Measurements from ENCODE around the gene FBXL14. TPM values are rescaled to one million over a fixed set of nuclear protein-coding genes. Genes with fewer than 3 reads are reported as not detected.
A peak's percentile ranks its signal among the peaks of the same experiment; 100 is the strongest.

The FBXL14 gene
- total and polyA plus RNA-seq, 4 donors, result 4.4 to 23.0 (median 13.1) TPM

- peak overlapping the region in 1 of 2 donors; percentile 54 for H3K9ac ChIP-seq (ENCODE audit: insufficient read depth in 1 of 2, low read length in 2 of 2)
- H3K4me3 ChIP-seq, result no peak overlapping the region
- 19 to 34% methylated on average over 3 of the region's 3 CpGs for WGBS, 2 donors
- TF ChIP-seq, protein P1, sequence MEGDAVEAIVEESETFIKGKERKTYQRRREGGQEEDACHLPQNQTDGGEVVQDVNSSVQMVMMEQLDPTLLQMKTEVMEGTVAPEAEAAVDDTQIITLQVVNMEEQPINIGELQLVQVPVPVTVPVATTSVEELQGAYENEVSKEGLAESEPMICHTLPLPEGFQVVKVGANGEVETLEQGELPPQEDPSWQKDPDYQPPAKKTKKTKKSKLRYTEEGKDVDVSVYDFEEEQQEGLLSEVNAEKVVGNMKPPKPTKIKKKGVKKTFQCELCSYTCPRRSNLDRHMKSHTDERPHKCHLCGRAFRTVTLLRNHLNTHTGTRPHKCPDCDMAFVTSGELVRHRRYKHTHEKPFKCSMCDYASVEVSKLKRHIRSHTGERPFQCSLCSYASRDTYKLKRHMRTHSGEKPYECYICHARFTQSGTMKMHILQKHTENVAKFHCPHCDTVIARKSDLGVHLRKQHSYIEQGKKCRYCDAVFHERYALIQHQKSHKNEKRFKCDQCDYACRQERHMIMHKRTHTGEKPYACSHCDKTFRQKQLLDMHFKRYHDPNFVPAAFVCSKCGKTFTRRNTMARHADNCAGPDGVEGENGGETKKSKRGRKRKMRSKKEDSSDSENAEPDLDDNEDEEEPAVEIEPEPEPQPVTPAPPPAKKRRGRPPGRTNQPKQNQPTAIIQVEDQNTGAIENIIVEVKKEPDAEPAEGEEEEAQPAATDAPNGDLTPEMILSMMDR (IDR thresholded peaks at IDR 0.05; ENCODE audit: control extremely low read depth, extremely low read depth), result no peak
- no peak overlapping the region for H3K27ac ChIP-seq (ENCODE audit: low read depth in 1 of 2, low read length in 1 of 2)
- H3K27me3 ChIP-seq (ENCODE audit: control insufficient read depth in 3 of 3, insufficient read depth in 3 of 3, low read length in 2 of 3), result no peaks in the 10 kb centered on the region
- peaks cover 0 to 5% (median 2%) of the 10 kb centered on the region in 4 donors for H3K36me3 ChIP-seq (ENCODE audit: control insufficient read depth in 4 of 4, insufficient read depth in 4 of 4, low read length in 4 of 4)
- DNase-seq (no peak), ATAC-seq (ENCODE audit: insufficient read depth, low FRiP score) (no peak)
- peaks cover 6 to 54% (median 25%) of the 10 kb centered on the region in 5 donors for H3K4me1 ChIP-seq (ENCODE audit: control insufficient read depth in 5 of 5, insufficient read depth in 5 of 5, low read length in 5 of 5)
- no peaks in the 10 kb centered on the region for H3K9me3 ChIP-seq (ENCODE audit: control insufficient read depth in 4 of 4, insufficient read depth in 3 of 4, low read length in 3 of 4)
These were observed 3.3 kb downstream of the FBXL14 start for GRCh38 chr12:1591034-1591433.

GRCh38 chr12:1590221-1590979, 4.0 kb downstream of the FBXL14 start:
- H3K4me1 ChIP-seq (ENCODE audit: control insufficient read depth in 5 of 5, insufficient read depth in 5 of 5, low read length in 5 of 5), result peaks cover 6 to 51% (median 25%) of the 10 kb centered on the region in 5 donors
- peak overlapping the region in 1 of 2 donors; percentile 65 for H3K9ac ChIP-seq (ENCODE audit: insufficient read depth in 1 of 2, low read length in 2 of 2)
- DNase-seq (peak; percentile 55 to 75 (median 73)), ATAC-seq (ENCODE audit: insufficient read depth, low FRiP score) (no peak)
- H3K36me3 ChIP-seq (ENCODE audit: control insufficient read depth in 4 of 4, insufficient read depth in 4 of 4, low read length in 4 of 4), result peaks cover 0 to 5% (median 2%) of the 10 kb centered on the region in 4 donors
- no peaks in the 10 kb centered on the region for H3K9me3 ChIP-seq (ENCODE audit: control insufficient read depth in 4 of 4, insufficient read depth in 3 of 4, low read length in 3 of 4)
- H3K4me3 ChIP-seq, result peak overlapping the region; percentile 1
- WGBS, 2 donors, result 38 to 73% methylated on average over 12 of the region's 12 CpGs
- TF ChIP-seq, protein P1 (IDR thresholded peaks at IDR 0.05; ENCODE audit: control extremely low read depth, extremely low read depth), result no peak
- H3K27ac ChIP-seq (ENCODE audit: low read depth in 1 of 2, low read length in 1 of 2), result peak overlapping the region in 1 of 2 donors; percentile 42
- H3K27me3 ChIP-seq (ENCODE audit: control insufficient read depth in 3 of 3, insufficient read depth in 3 of 3, low read length in 2 of 3), result no peaks in the 10 kb centered on the region

GRCh38 chr12:1588575-1588947, 5.8 kb downstream of the FBXL14 start:
- no peak overlapping the region for H3K27ac ChIP-seq (ENCODE audit: low read depth in 1 of 2, low read length in 1 of 2)
- DNase-seq (no peak), ATAC-seq (ENCODE audit: insufficient read depth, low FRiP score) (no peak)
- WGBS, 2 donors, result 62 to 63% methylated on average over 3 of the region's 3 CpGs
- no peak overlapping the region for H3K9ac ChIP-seq (ENCODE audit: insufficient read depth in 1 of 2, low read length in 2 of 2)
- H3K4me3 ChIP-seq, result no peak overlapping the region
- TF ChIP-seq, protein P1 (IDR thresholded peaks at IDR 0.05; ENCODE audit: control extremely low read depth, extremely low read depth), result no peak
- peaks cover 0 to 6% (median 3%) of the 10 kb centered on the region in 4 donors for H3K36me3 ChIP-seq (ENCODE audit: control insufficient read depth in 4 of 4, insufficient read depth in 4 of 4, low read length in 4 of 4)
- peaks cover 6 to 43% (median 25%) of the 10 kb centered on the region in 5 donors for H3K4me1 ChIP-seq (ENCODE audit: control insufficient read depth in 5 of 5, insufficient read depth in 5 of 5, low read length in 5 of 5)
- H3K27me3 ChIP-seq (ENCODE audit: control insufficient read depth in 3 of 3, insufficient read depth in 3 of 3, low read length in 2 of 3), result no peaks in the 10 kb centered on the region
- H3K9me3 ChIP-seq (ENCODE audit: control insufficient read depth in 4 of 4, insufficient read depth in 3 of 4, low read length in 3 of 4), result no peaks in the 10 kb centered on the region
